ENCODE data around the gene SMAD6. TPM values are rescaled to one million over a fixed set of nuclear protein-coding genes. Genes with fewer than 3 reads are reported as not detected.

SMAD6 gene
- total RNA-seq, 4 donors from 2014 or later = 59.3 to 118 (median 62.3) TPM

DNA sequence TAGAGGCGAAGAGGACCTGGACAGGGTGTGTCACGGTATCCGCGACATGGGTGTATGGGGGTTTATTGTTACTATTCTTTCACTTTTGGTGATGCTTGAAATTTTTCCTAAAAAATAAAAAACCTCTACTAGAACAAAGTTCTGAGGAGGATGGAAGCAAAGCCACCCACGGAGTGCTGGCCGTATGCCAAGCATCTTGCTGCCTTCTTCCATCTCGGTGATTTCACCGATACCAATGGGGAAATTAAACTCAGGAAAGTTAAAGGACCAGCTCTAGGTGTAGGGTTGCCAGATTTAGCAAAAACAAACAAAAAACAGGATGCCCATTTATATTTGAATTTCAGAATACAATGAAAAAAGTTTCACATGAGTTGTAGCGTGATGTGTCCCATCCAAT is 33.9 kb downstream of the SMAD6 start:
- 59 to 60% methylated on average over 9 of the region's 9 CpGs for WGBS, 2 donors
- intact Hi-C loops (cut with DNase I) = no loop called here
- Histone ChIP-seq H3K4me1 (peaks cover 40 to 75% of the 10 kb centered on the region in 2 donors), H3K27me3 (no peaks in the 10 kb centered on the region), H3K4me3 (replicated peaks in 1 of 3) (no peak overlapping the region), H3K9me3 (no peaks in the 10 kb centered on the region), H3K36me3 (no peaks in the 10 kb centered on the region), H3K27ac (peak overlapping the region in 2 of 3 donors; percentile 41 to 68)
- TF ChIP-seq POLR2A (IDR thresholded peaks at IDR 0.05) = no peak
- TF ChIP-seq, protein P1, sequence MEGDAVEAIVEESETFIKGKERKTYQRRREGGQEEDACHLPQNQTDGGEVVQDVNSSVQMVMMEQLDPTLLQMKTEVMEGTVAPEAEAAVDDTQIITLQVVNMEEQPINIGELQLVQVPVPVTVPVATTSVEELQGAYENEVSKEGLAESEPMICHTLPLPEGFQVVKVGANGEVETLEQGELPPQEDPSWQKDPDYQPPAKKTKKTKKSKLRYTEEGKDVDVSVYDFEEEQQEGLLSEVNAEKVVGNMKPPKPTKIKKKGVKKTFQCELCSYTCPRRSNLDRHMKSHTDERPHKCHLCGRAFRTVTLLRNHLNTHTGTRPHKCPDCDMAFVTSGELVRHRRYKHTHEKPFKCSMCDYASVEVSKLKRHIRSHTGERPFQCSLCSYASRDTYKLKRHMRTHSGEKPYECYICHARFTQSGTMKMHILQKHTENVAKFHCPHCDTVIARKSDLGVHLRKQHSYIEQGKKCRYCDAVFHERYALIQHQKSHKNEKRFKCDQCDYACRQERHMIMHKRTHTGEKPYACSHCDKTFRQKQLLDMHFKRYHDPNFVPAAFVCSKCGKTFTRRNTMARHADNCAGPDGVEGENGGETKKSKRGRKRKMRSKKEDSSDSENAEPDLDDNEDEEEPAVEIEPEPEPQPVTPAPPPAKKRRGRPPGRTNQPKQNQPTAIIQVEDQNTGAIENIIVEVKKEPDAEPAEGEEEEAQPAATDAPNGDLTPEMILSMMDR (IDR thresholded peaks at IDR 0.05) = no peak
- DNase-seq = peak; percentile 53 to 54

DNA sequence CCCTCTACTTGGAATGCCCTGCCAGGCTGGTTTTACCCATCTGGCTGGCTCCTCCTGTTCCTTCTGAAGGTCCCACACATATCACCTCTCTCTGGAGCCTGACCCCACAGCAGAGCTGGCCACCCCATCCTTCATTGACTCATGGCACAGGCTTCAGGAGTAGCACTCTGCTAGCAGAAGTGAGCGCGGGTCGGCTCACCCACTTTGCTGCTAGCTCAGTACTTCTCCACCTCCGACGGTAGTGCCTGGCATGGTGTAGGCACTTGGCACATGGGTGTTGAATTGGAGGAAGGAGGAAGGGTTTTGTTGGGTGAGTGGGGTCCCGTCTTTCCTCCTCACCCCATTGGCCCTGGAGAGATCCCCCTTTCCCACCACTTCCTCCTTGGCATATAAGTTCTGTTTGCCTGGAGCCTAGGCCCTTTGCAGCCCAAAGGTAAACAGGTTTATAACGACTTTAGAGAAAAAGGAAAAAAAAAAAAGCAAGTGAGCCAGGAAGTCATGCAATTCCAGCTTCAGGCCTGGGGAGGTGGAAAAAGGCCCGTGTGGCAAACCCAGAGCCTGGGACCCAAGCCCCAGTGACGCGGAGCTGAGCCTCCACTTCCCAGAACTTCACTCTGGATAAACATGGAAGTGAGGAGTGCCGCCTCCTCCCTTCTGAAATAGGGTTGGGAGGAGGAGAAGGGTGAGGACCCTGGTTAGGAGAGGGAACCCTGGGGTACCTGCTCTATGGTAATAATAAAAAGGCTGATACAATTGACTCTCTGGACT is 35.4 kb downstream of the SMAD6 start:
- Histone ChIP-seq H3K27me3 (no peaks in the 10 kb centered on the region), H3K4me3 (replicated peaks in 1 of 3) (no peak overlapping the region), H3K36me3 (no peaks in the 10 kb centered on the region), H3K27ac (peak overlapping the region in 2 of 3 donors; percentile 49 to 68), H3K4me1 (peaks cover 40 to 81% of the 10 kb centered on the region in 2 donors), H3K9me3 (no peaks in the 10 kb centered on the region)
- intact Hi-C loops (cut with DNase I) = no loop called here
- TF ChIP-seq POLR2A (IDR thresholded peaks at IDR 0.05) = no peak
- TF ChIP-seq, protein P1 (IDR thresholded peaks at IDR 0.05) = no peak
- 64 to 69% methylated on average over 9 to 11 of the region's 11 CpGs for WGBS, 2 donors
- no peak for DNase-seq

DNA sequence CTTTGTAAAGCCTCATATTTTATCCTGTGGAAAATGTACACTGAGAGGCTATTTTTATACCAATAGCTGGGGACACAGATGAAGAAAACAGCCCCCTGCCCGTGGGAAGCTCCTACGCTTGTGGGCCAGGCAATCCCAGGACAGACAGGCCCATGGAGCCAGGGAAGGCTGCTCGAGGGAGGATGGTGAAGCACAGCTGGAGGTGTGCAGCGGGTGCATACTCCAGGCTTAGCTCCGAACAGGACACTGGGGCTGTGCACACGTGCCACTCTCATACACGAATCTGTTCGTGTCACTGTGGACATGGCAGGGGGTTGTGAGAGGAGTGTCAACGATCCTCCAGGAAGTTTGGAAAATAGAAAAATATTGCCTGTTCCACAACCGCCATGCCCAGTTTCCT is 36.1 kb downstream of the SMAD6 start:
- intact Hi-C loops (cut with DNase I) = no loop called here
- H3K27ac ChIP-seq = peak overlapping the region in 2 of 3 donors; percentile 49 to 68
- no peak for TF ChIP-seq POLR2A (IDR thresholded peaks at IDR 0.05)
- peaks cover 40 to 87% of the 10 kb centered on the region in 2 donors for H3K4me1 ChIP-seq
- 83 to 85% methylated on average over 10 of the region's 10 CpGs for WGBS, 2 donors
- no peaks in the 10 kb centered on the region for H3K9me3 ChIP-seq
- H3K27me3 ChIP-seq = no peaks in the 10 kb centered on the region
- no peaks in the 10 kb centered on the region for H3K36me3 ChIP-seq
- DNase-seq = no peak
- H3K4me3 ChIP-seq (replicated peaks in 1 of 3) = no peak overlapping the region

DNA sequence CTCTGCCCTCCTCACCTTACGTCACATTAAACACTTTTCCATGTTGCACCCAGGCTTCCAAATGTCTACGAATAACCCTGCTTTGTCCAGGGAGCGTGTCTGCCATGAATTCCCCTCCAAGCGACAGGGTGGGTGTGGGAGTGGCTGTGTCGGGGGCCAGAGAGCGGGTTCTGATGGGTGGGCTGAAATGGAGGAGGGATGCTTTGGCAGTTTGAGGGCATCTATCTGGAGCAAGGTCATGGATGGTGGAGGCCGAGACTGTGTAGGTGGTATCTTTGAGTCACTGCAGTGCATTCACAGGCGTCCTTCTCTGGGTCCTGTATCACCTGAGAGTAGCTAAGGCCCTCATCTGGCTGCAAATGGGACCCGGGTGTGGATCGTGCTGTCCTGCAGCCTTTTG is 36.6 kb downstream of the SMAD6 start:
- no peaks in the 10 kb centered on the region for H3K27me3 ChIP-seq
- H3K27ac ChIP-seq = peak overlapping the region in 1 of 3 donors; percentile 52
- H3K36me3 ChIP-seq = no peaks in the 10 kb centered on the region
- no peak for TF ChIP-seq POLR2A (IDR thresholded peaks at IDR 0.05)
- TF ChIP-seq, protein P1 (IDR thresholded peaks at IDR 0.05) = no peak
- H3K4me1 ChIP-seq = peaks cover 42 to 90% of the 10 kb centered on the region in 2 donors
- no peak for DNase-seq
- H3K9me3 ChIP-seq = no peaks in the 10 kb centered on the region
- no peak overlapping the region for H3K4me3 ChIP-seq (replicated peaks in 1 of 3)
- intact Hi-C loops (cut with DNase I) = no loop called here
- 90 to 91% methylated on average over 10 of the region's 10 CpGs for WGBS, 2 donors

DNA sequence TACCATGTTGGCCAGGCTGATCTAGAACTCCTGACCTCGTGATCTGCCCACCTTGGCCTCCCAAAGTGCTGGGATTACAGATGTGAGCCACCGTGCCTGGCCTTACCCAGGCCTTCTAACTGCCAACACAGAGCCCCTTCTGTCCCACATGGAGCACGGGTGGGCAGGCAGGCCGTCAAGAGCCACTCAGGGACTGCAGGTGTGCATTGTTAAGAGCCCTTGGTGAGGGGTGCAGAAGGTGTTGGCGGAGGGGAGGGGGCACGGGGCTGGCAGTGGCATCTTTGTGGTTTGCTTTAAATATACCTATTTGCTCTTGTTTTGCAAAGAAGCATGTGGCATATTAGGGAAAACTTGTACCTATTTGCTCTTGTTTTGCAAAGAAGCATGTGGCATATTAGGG is 37.3 kb downstream of the SMAD6 start:
- H3K9me3 ChIP-seq = no peaks in the 10 kb centered on the region
- intact Hi-C loops (cut with DNase I) = no loop called here
- no peaks in the 10 kb centered on the region for H3K27me3 ChIP-seq
- no peak overlapping the region for H3K4me3 ChIP-seq (replicated peaks in 1 of 3)
- H3K27ac ChIP-seq = peak overlapping the region in 1 of 3 donors; percentile 52
- TF ChIP-seq, protein P1 (IDR thresholded peaks at IDR 0.05) = no peak
- no peak for TF ChIP-seq POLR2A (IDR thresholded peaks at IDR 0.05)
- DNase-seq = no peak
- H3K4me1 ChIP-seq = peaks cover 45 to 90% of the 10 kb centered on the region in 2 donors
- 49% methylated on average over 6 of the region's 6 CpGs for WGBS, 2 donors
- H3K36me3 ChIP-seq = no peaks in the 10 kb centered on the region
